SJCRH30 (cell line): ENCODE measurements around the gene TKTL1. TPM values are rescaled to one million over a fixed set of nuclear protein-coding genes. Genes with fewer than 3 reads are reported as not detected.
"Not testable (repeated sequence)": the region's sequence is repeated elsewhere in the genome, so short reads cannot be mapped to it uniquely, and the experiment has no call there.

Experiments
- DNase-seq, 2 experiments: peaks; one replicate each; pipeline ENCODE4 v3.0.0-alpha.2; 2015 to 2020
- H3K27ac ChIP-seq: fragments of 250-450 bp; sonication (Bioruptor Pico); 2 replicates; pipeline ENCODE4 v1.5.1; 2020; ENCODE audit warnings: mild to moderate bottlenecking, moderate library complexity
- H3K27me3 ChIP-seq: fragments of 250-450 bp; sonication (Bioruptor Pico); 2 replicates; pipeline ENCODE4 v1.5.1; 2020; ENCODE audit warnings: mild to moderate bottlenecking, moderate library complexity
- H3K36me3 ChIP-seq: fragments of 250-450 bp; sonication (Bioruptor Pico); 2 replicates; pipeline ENCODE4 v1.5.1; 2020; ENCODE audit warnings: mild to moderate bottlenecking, moderate library complexity
- H3K4me1 ChIP-seq: fragments of 250-450 bp; sonication (Bioruptor Pico); 2 replicates; pipeline ENCODE4 v1.5.1; 2020; ENCODE audit warnings: mild to moderate bottlenecking, moderate library complexity
- H3K4me3 ChIP-seq: fragments of 250-450 bp; sonication (Bioruptor Pico); 2 replicates; pipeline ENCODE4 v1.5.1; 2020; ENCODE audit warnings: mild to moderate bottlenecking, moderate library complexity
- H3K9me3 ChIP-seq: fragments of 250-450 bp; sonication (Bioruptor Pico); replicated peaks from 2 replicates; pipeline ENCODE4 v1.5.1; 2020; ENCODE audit warnings: mild to moderate bottlenecking, moderate library complexity
- total RNA-seq: library from RNA; depleted of rRNA; stranded (reverse); fragments of >200 nt; shearing (Covaris generic); gene quantifications from 2 replicates; pipeline ENCODE4 v1.2.3, GENCODE V29; 2014; rRNA removed

TKTL1 gene
- 1.1 TPM in 1 of 2 replicates, not detected in the other for total RNA-seq

GRCh38 chrX:154295664-154296310 is at the start of gene TKTL1:
TSS of gene TKTL1 (plus strand) at chrX:154295795. CDS start at chrX:154295860, 65 bp downstream.
- Histone ChIP-seq H3K4me1 (no peaks in the 10 kb centered on the region), H3K27me3 (no peaks in the 10 kb centered on the region), H3K4me3 (no peak within 1 kb of the TSS), H3K36me3 (no peaks in the 10 kb centered on the region), H3K27ac (no peak within 1 kb of the TSS), H3K9me3 (no peaks in the 10 kb centered on the region)
- DNase-seq: no peak

- DNase-seq, H3K9me3 ChIP-seq: not testable (repeated sequence)
Measured at GRCh38 chrX:154247377-154248045, 48.1 kb upstream of the TKTL1 start.

GRCh38 chrX:154248076-154248475 is 47.5 kb upstream of the TKTL1 start:
- not testable (repeated sequence) for H3K27me3 ChIP-seq, H3K4me3 ChIP-seq, DNase-seq, H3K36me3 ChIP-seq, H3K4me1 ChIP-seq, H3K27ac ChIP-seq, H3K9me3 ChIP-seq

More at GRCh38 chrX:154247377-154248045, 48.1 kb upstream of the TKTL1 start:
- H3K4me1 ChIP-seq, H3K27me3 ChIP-seq, H3K27ac ChIP-seq, H3K4me3 ChIP-seq, H3K36me3 ChIP-seq: not testable (repeated sequence)

- H3K36me3 ChIP-seq, DNase-seq, H3K4me3 ChIP-seq, H3K4me1 ChIP-seq, H3K9me3 ChIP-seq, H3K27ac ChIP-seq, H3K27me3 ChIP-seq: not testable (repeated sequence)
Measured at GRCh38 chrX:154257282-154257681, 38.3 kb upstream of the TKTL1 start, which contains the start of gene OPN1MW3. TSS of gene OPN1MW3 (plus strand) at chrX:154257582. CDS start at chrX:154257620, 38 bp downstream.

GRCh38 chrX:154258711-154259110 is 36.9 kb upstream of the TKTL1 start:
- H3K27ac ChIP-seq, H3K36me3 ChIP-seq, H3K4me1 ChIP-seq, H3K9me3 ChIP-seq, H3K27me3 ChIP-seq, H3K4me3 ChIP-seq, DNase-seq: not testable (repeated sequence)

GRCh38 chrX:154263072-154263471 is 32.5 kb upstream of the TKTL1 start:
- H3K9me3 ChIP-seq, H3K27me3 ChIP-seq, H3K4me1 ChIP-seq, H3K27ac ChIP-seq, H3K36me3 ChIP-seq, H3K4me3 ChIP-seq, DNase-seq: not testable (repeated sequence)

- not testable (repeated sequence) for DNase-seq, H3K4me3 ChIP-seq
Measured at GRCh38 chrX:154269245-154269644, 26.4 kb upstream of the TKTL1 start.

GRCh38 chrX:154284489-154285338 is 10.9 kb upstream of the TKTL1 start:
- not testable (repeated sequence) for H3K4me1 ChIP-seq, H3K4me3 ChIP-seq, H3K27ac ChIP-seq, H3K9me3 ChIP-seq, DNase-seq, H3K36me3 ChIP-seq, H3K27me3 ChIP-seq

More at GRCh38 chrX:154269245-154269644, 26.4 kb upstream of the TKTL1 start:
- not testable (repeated sequence) for H3K9me3 ChIP-seq, H3K36me3 ChIP-seq, H3K27me3 ChIP-seq, H3K4me1 ChIP-seq, H3K27ac ChIP-seq

GRCh38 chrX:154286406-154286805 is 9.2 kb upstream of the TKTL1 start:
- H3K27me3 ChIP-seq, H3K9me3 ChIP-seq, H3K4me1 ChIP-seq, H3K4me3 ChIP-seq, H3K27ac ChIP-seq, DNase-seq, H3K36me3 ChIP-seq: not testable (repeated sequence)

- no peaks in the 10 kb centered on the region for H3K4me1 ChIP-seq
- H3K9me3 ChIP-seq: no peaks in the 10 kb centered on the region
- H3K27ac ChIP-seq: no peak within 1 kb of the TSS
- H3K36me3 ChIP-seq: no peaks in the 10 kb centered on the region
- H3K27me3 ChIP-seq: no peaks in the 10 kb centered on the region
- DNase-seq: no peak
- no peak within 1 kb of the TSS for H3K4me3 ChIP-seq
Measured at GRCh38 chrX:154294791-154295574, 612 bp upstream of the TKTL1 start, which contains the start of gene TEX28. TSS of gene TEX28 (minus strand) at chrX:154295124. CDS start at chrX:154292117, 3,007 bp downstream.

- no peaks in the 10 kb centered on the region for H3K36me3 ChIP-seq
- H3K9me3 ChIP-seq: no peaks in the 10 kb centered on the region
- no peak for DNase-seq
Measured at GRCh38 chrX:154296731-154297130, 1.1 kb downstream of the TKTL1 start.

GRCh38 chrX:154298312-154298711 is 2.7 kb downstream of the TKTL1 start:
- no peaks in the 10 kb centered on the region for H3K36me3 ChIP-seq
- no peak for DNase-seq
- H3K27ac ChIP-seq: no peak overlapping the region
- H3K4me1 ChIP-seq: no peaks in the 10 kb centered on the region
- H3K27me3 ChIP-seq: no peaks in the 10 kb centered on the region
- H3K9me3 ChIP-seq: no peaks in the 10 kb centered on the region
- H3K4me3 ChIP-seq: no peak overlapping the region

More at GRCh38 chrX:154296731-154297130, 1.1 kb downstream of the TKTL1 start:
- Histone ChIP-seq H3K4me3 (no peak overlapping the region), H3K27me3 (no peaks in the 10 kb centered on the region), H3K4me1 (no peaks in the 10 kb centered on the region), H3K27ac (no peak overlapping the region)

GRCh38 chrX:154300816-154301215 is 5.2 kb downstream of the TKTL1 start:
- H3K4me3 ChIP-seq: no peak overlapping the region
- DNase-seq: no peak
- H3K27me3 ChIP-seq: no peaks in the 10 kb centered on the region
- H3K36me3 ChIP-seq: no peaks in the 10 kb centered on the region
- no peaks in the 10 kb centered on the region for H3K9me3 ChIP-seq
- H3K4me1 ChIP-seq: no peaks in the 10 kb centered on the region
- H3K27ac ChIP-seq: no peak overlapping the region

GRCh38 chrX:154302998-154303397 is 7.4 kb downstream of the TKTL1 start:
- H3K27me3 ChIP-seq, H3K27ac ChIP-seq, H3K36me3 ChIP-seq, H3K9me3 ChIP-seq, DNase-seq, H3K4me1 ChIP-seq, H3K4me3 ChIP-seq: not testable (repeated sequence)
